Muscle layer of colon (tissue), 2 donors: ENCODE results near the gene ZMIZ1.

Experiments used
- H3K27ac ChIP-seq: one replicate; pipeline ENCODE4 v1.7.0; 2013; ENCODE audit warnings: low read depth, mild to moderate bottlenecking, low read length, moderate library complexity
- H3K27me3 ChIP-seq, 2 donors: one replicate each; pipeline ENCODE4 v1.7.0; 2013; ENCODE audit warnings: low read length in 2 of 2, mild to moderate bottlenecking in 2 of 2; ENCODE audit not compliant: insufficient read depth in 2 of 2, control insufficient read depth in 1 of 2
- H3K36me3 ChIP-seq: one replicate; pipeline ENCODE4 v1.7.0; 2013; ENCODE audit warnings: mild to moderate bottlenecking, low read length; ENCODE audit not compliant: insufficient read depth
- H3K4me1 ChIP-seq: one replicate; pipeline ENCODE4 v1.7.0; 2013; ENCODE audit warnings: mild to moderate bottlenecking, low read length; ENCODE audit not compliant: insufficient read depth
- H3K4me3 ChIP-seq, 2 donors: one replicate each; pipeline ENCODE4 v1.7.0; 2013; ENCODE audit warnings: low read length in 2 of 2, low read depth in 1 of 2, mild to moderate bottlenecking in 1 of 2, moderate library complexity in 1 of 2
- H3K9ac ChIP-seq: one replicate; pipeline ENCODE4 v1.7.0; 2013; ENCODE audit warnings: low read length
- H3K9me3 ChIP-seq: one replicate; pipeline ENCODE4 v1.7.0; 2013; ENCODE audit warnings: mild to moderate bottlenecking, low read length
- donor health status: abdominal sarcoma.
- donor health status: Adenocarcinoma of cecum.

Gene ZMIZ1

DNA sequence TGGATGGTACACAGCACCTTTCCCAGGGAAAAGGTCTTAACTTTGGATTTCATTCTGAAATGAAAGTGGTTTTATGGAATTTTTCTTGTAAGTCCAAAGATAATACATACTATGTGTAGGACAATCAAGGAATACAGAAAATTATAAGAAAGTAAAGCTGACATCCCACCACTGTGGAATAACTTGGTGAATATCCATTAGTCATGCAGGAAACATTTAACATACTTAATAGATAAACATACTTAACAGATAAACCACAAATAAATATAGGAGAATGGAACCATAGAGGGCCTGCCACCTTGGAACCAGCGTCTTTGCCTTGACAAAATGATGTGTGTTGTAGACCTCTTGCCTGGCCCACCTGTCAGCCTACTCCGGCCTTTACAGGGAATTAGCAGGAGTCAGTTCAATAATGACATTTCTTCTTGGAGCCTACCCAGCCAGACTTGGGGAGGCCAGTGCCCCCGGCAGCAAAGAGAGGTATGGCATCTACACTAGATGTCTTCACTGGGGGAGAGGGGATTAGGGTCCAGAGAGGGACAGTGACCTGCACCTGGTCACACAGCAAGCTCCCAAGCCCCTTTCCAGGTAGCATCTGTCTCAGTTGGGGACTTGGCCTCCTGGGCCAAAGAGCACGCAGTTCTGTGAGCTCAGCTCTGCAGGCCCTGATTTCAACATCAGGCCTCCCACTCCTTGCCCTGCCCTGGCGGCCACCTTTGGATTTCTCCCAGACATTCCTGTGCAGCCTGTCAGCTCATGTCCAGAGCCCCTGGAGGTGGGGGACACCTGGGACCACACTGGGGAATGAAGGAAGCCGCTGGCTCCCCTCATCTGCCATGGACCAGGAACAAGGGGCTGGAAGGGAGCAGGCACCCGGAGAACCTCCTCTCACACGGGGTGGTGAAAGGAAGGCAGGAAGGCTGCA lies 165.9 kb downstream of the ZMIZ1 start:
- Histone ChIP-seq H3K27ac (peak overlapping the region; percentile 9), H3K9me3 (no peaks in the 10 kb centered on the region), H3K36me3 (peaks cover 16% of the 10 kb centered on the region), H3K4me1 (peaks cover 78% of the 10 kb centered on the region), H3K9ac (no peak overlapping the region), H3K27me3 (no peaks in the 10 kb centered on the region), H3K4me3 (no peak overlapping the region)

DNA sequence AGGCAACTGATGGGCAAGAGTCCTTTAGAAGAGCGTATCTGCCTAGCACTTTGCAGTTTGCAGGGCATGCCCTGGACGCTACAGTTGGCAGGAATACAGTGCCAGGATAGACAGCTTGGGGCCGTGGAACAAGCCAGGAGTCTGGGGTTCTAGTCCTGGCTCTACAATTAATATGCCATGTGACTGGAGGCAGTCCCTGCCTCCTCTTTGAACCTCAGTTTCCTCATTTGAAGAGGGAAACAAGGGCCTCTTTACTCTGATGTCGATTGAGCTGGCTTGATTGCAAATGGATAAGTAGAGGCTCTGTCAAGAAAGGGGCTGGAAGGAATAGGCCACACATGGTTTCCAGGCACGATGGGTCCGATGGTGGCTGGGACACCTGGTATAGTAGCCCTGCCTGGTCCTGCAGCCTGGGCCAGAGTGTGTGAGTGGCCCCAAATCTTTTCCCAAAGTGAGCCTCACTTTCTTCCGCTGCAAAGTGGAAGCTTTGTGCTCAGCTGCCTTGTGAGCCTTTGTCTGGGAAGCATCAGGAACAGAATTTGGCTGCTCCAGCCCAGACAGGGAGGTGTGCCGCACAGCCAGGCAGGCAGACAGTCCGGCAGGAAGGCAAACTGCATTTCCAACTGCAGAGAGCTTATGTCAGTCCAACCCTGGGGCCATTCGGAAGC lies 167.1 kb downstream of the ZMIZ1 start:
- no peaks in the 10 kb centered on the region for H3K27me3 ChIP-seq
- peak overlapping the region; percentile 8 for H3K27ac ChIP-seq
- no peak overlapping the region for H3K4me3 ChIP-seq
- no peak overlapping the region for H3K9ac ChIP-seq
- peaks cover 10% of the 10 kb centered on the region for H3K36me3 ChIP-seq
- peaks cover 78% of the 10 kb centered on the region for H3K4me1 ChIP-seq
- H3K9me3 ChIP-seq: no peaks in the 10 kb centered on the region

DNA sequence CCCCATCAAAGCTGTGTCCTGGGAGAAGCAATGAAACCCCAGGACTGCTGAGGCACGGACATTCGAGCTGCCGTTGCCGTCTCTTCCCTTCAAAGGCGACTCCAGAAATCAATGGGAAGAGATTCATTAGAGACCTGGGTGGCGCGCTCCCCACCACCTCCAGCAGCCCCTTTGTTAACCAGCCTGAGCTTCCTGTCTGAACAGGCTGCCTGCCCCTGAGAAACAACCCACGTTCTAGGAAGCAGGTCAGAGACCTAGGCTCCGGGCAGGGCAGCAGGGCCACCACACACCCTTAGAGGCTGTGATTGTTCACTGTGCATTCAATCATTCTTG lies 167.6 kb downstream of the ZMIZ1 start:
- Histone ChIP-seq H3K27me3 (no peaks in the 10 kb centered on the region), H3K4me3 (no peak overlapping the region), H3K36me3 (peaks cover 10% of the 10 kb centered on the region), H3K9me3 (no peaks in the 10 kb centered on the region), H3K4me1 (peaks cover 83% of the 10 kb centered on the region), H3K27ac (peak overlapping the region; percentile 8), H3K9ac (no peak overlapping the region)

DNA sequence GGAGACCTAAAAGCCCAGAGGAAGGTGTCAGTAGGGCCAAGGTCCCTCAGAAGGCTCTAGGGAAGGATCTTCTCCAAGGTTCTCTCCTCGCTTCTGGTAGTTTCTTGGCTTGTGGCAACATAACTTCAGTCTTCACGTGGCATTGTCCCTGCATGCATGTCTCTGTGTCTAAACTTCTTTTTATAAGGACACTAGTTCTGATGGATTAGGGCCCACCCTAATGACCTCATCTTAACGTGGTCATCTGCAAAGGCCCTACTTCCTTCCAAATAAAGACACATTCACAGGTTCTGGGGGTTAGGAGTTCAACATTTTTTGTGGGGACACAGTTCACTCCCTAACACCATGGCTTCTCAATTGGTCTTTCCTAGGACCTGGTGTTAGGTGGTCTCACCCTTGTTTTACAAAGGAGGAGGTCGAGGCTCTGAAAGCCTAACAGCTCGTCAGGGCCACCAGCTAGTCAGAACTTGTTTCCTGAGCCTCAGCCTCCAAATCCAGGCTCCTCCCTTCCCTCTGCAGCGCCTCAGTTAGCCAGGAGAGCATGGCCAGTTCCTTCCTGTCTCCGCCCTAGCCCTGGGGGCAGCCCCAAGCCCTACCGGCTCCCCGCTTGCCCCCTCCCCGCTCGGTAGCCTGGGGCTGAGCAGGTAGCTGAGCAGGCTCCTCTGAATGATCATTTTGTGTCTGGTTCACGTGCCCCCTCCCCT lies 168.8 kb downstream of the ZMIZ1 start:
- Histone ChIP-seq H3K27ac (peak overlapping the region; percentile 85), H3K27me3 (no peaks in the 10 kb centered on the region), H3K9me3 (no peaks in the 10 kb centered on the region), H3K4me1 (peaks cover 88% of the 10 kb centered on the region), H3K36me3 (peaks cover 8% of the 10 kb centered on the region), H3K9ac (peak overlapping the region; percentile 40), H3K4me3 (no peak overlapping the region)

DNA sequence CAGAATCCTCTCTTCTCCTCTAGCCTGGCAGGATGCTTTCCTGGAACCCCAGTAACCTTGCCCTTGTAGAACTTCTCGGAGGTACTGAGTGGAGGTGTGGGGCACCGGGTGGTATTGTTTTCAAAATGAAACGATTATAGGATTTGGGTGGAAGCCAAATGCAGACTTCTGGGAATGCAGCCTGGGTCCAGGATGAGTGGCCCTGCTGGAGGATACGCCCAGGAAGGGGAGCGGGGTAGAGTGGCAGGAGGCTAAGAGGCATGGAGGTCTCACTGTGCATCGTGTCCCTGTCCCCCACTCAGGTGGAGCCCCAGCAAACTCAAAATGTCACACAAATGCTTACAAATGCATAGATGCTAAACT lies 169.4 kb downstream of the ZMIZ1 start:
- no peaks in the 10 kb centered on the region for H3K9me3 ChIP-seq
- peak overlapping the region; percentile 40 for H3K9ac ChIP-seq
- H3K36me3 ChIP-seq: peaks cover 2% of the 10 kb centered on the region
- H3K4me1 ChIP-seq: peaks cover 83% of the 10 kb centered on the region
- H3K4me3 ChIP-seq: no peak overlapping the region
- peak overlapping the region; percentile 85 for H3K27ac ChIP-seq
- no peaks in the 10 kb centered on the region for H3K27me3 ChIP-seq

DNA sequence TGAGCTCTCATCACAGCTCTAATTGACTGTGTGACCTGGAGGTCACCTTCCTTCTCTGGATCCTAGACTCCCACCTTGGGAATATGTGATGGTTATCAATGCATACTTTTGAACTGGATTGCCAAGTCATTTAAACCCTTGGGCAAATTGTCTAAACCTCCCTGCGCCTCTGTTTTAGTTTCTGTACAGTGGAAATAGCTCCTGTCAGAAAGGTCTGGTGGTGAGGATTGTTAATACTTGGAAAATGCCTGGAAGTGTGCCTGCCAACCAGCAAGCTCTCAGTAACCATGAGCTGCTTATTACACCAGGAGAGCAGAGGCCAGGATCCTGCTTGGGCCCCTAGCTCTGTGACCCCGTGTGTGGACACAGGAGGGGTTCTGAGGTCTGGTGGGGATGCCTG lies 169.8 kb downstream of the ZMIZ1 start:
- H3K9me3 ChIP-seq: no peaks in the 10 kb centered on the region
- H3K27ac ChIP-seq: peak overlapping the region; percentile 85
- H3K27me3 ChIP-seq: no peaks in the 10 kb centered on the region
- H3K9ac ChIP-seq: no peak overlapping the region
- no peak overlapping the region for H3K4me3 ChIP-seq
- H3K36me3 ChIP-seq: no peaks in the 10 kb centered on the region
- H3K4me1 ChIP-seq: peaks cover 80% of the 10 kb centered on the region

DNA sequence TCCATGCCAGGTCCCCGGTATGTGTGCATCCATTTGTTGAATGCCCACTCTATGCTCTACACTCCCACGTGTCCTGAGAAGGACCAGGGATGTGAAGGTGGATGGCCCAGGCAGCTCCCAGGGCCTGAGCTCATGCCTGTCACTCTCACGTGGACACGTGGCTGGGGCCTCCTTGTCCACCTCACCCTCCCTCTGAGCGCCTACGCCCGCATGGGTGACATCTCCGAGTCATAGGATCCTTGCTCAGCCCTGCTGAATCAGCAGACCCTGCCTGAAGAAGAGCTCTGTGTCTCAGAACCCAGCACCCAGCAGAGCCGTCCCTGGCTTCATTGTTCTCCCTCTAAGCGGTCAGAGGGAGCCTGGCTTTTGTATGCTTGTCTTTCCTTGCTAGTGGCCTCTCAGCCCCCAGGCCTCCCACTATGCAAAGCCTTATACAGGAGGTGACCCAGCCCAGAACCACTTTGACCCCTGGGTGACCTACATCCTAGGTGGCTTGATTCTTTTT lies 170.6 kb downstream of the ZMIZ1 start:
- Histone ChIP-seq H3K36me3 (no peaks in the 10 kb centered on the region), H3K27ac (peak overlapping the region; percentile 85), H3K9me3 (no peaks in the 10 kb centered on the region), H3K4me3 (no peak overlapping the region), H3K27me3 (no peaks in the 10 kb centered on the region), H3K9ac (no peak overlapping the region), H3K4me1 (peaks cover 80% of the 10 kb centered on the region)

DNA sequence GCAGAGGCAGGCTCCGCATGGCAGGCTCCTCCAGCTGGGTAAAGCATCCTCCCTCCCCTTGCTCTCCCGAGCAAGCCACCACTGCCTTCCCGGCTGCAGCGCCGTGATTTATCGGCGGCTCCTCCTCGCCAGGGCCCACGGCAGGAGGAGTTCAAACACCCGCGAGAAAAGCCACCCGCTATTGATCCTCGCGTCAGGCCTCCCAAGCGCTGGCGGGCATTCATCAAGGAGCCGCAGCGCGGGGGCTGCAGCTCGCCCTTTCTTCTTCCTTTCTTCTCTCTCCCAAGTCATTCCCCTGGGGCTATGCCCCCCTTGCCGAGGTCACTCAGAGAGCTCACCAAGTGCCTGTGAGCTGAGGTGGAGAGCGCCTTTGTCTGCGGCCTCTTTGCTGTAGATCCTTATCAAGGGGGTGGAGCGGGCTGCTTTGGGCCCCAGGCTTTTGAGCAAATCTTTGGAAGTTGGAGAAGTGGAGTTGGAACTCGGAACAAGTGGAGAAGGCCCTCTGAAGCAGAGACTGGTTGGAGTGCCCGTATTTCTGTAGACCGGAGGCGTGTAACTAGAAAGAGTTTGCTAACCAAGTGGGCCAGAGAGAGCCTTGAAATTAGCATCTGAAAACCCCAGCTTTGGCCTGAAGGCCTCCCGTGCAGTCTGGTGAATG lies 171.3 kb downstream of the ZMIZ1 start:
- H3K9me3 ChIP-seq: no peaks in the 10 kb centered on the region
- no peaks in the 10 kb centered on the region for H3K27me3 ChIP-seq
- H3K4me3 ChIP-seq: no peak overlapping the region
- H3K9ac ChIP-seq: no peak overlapping the region
- no peaks in the 10 kb centered on the region for H3K36me3 ChIP-seq
- peaks cover 81% of the 10 kb centered on the region for H3K4me1 ChIP-seq
- H3K27ac ChIP-seq: peak overlapping the region; percentile 79

DNA sequence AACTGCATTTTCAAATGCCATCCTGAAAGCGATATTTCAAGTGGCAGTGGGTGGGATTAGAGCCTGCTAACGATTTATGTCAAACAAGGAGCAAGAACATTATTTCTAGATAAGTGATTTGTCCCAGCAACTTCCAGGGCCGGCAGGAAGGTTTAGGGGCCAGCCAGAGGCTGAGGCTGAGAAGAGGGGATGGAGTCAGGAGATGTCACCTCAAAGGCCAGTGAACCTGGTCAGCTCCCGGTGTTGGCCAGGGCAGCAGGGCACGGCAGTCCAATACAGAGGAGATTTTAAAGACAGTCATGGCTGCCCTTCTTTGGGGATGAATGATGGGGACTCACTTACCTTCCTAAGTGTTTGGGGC lies 172.8 kb downstream of the ZMIZ1 start:
- peak overlapping the region; percentile 70 for H3K27ac ChIP-seq
- H3K4me3 ChIP-seq: peak overlapping the region in 1 of 2 donors; percentile 49
- H3K4me1 ChIP-seq: peaks cover 81% of the 10 kb centered on the region
- H3K36me3 ChIP-seq: no peaks in the 10 kb centered on the region
- no peaks in the 10 kb centered on the region for H3K9me3 ChIP-seq
- peak overlapping the region; percentile 37 for H3K9ac ChIP-seq
- no peaks in the 10 kb centered on the region for H3K27me3 ChIP-seq

DNA sequence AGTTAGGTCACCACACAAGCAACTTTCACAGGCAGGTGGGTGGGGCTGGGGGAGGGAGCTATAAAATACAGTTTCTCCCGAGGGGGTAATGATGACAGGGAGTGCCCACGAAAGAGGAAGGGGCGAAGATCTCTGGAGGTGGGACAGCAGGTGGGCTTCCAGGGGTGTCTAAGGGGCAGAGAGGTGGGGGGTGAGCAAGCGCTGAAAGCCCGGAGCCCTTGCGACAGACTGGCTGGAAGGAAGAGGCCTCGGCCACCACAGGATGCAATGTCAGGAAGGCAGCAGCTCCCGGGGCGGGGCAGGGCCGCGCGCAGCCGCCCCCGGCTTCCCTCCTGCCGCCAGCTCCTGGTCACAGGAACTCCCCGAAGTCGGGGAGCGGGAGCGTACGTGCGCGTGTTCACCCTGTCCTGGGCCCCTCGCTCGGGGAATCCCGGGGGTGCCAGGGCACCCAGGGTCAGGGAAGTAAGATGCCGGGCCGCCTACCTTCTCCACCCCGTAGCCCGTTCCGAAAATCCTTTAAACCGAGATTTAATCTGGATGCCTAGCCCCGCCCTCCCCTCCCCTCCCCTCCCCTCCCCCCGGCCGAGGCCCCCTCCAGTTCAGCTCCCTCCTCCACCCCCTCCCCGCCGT lies 173.3 kb downstream of the ZMIZ1 start:
- Histone ChIP-seq H3K36me3 (no peaks in the 10 kb centered on the region), H3K27me3 (no peaks in the 10 kb centered on the region), H3K4me3 (peak overlapping the region in 1 of 2 donors; percentile 49), H3K4me1 (peaks cover 81% of the 10 kb centered on the region), H3K9me3 (no peaks in the 10 kb centered on the region), H3K9ac (peak overlapping the region; percentile 37), H3K27ac (peak overlapping the region; percentile 72)
